ENCODE measurements around the gene SRGAP3.
"Not testable (repeated sequence)": the region's sequence is repeated elsewhere in the genome, so short reads cannot be mapped to it uniquely, and the experiment has no call there.

The SRGAP3 gene

DNA sequence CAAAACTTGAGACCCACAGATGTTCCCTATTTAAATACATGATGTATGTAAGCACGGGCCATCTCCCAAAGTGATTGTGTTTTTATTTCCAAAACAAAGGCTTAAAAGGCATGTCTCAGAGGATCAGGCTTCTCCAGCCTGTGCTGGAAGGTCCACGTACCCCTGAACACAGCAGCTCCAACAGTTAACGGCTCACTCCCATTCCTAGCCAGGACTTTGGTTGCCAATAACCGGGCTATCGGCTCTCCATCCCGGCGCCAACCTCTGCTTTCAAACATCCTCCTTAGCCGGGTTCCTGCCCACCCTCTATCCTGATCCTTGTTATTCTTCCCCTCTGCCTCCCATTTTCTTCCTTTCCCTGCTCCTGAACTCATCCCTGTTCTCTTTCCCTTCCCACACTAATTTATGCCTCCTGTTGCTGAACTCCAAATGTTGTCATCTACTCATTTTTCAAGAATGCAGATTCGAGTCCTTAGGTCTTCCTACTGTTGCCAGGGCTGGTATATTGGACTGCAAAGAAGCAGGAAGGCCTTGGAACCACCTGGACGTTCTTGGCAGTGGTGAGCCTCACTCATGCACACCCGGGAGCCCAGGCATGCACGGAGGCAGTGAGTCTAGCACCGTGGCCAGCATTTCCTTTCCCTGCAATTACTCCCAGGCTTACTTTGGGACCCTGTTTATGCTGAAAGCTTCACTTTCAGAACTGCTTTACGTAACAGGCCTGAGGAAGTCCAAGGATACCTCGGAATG, 157.8 kb downstream of the SRGAP3 start:
- no peak for DNase-seq (ENCODE audit: low read depth in 2 of 2, low spot score in 1 of 2)

DNA sequence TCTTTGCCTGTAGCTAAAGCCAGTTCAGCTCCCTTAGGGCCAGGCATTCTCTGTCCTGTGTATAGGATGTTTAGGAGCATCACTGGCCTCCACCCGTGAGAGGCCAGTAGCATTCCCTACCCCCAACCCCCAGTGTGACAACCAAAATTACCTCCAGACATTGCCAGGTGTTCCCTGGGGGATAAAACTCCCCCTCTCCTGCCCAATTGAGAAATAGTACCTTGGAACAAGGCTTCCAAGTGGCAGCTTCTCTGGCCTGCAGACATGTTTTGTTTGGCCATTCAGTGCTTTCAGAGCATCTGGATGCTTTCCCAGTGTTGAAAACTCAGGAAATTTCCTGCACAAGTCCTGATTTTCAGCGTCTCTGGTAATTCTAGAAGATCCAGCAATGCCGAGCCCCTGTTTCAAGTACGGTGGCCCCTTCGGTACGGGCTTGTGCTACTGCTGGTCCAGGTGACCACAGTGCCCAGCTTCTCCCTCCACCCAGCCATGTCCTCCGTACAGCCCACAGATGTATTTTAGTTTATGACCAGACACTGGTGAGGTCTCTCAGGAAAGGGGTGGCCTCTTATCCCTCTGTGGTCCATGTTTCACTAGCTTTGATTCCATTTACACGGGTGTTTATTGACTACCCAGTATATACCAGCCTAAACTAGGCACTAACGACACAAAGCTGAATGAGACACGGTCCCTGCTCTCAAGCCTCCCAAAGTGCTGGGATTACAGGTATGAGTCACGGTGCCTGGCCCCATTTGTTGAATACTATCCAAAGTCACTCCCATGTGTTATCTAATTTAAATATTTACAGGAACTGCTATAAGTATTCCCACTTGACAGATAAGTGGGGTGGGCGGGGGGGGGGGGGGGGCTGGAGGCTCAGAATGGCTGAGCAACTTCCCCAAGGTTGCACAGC, 160.7 kb downstream of the SRGAP3 start:
- no peak for DNase-seq (ENCODE audit: low read depth in 2 of 2, low spot score in 1 of 2)

- DNase-seq (ENCODE audit: low read depth in 2 of 2, low spot score in 1 of 2) = no peak
These were observed 161.5 kb downstream of the SRGAP3 start for GRCh38 chr3:9087831-9088413.

- not testable (repeated sequence) for DNase-seq (ENCODE audit: low read depth in 2 of 2, low spot score in 1 of 2)
These were observed 164.0 kb downstream of the SRGAP3 start for GRCh38 chr3:9085428-9085827.

DNA sequence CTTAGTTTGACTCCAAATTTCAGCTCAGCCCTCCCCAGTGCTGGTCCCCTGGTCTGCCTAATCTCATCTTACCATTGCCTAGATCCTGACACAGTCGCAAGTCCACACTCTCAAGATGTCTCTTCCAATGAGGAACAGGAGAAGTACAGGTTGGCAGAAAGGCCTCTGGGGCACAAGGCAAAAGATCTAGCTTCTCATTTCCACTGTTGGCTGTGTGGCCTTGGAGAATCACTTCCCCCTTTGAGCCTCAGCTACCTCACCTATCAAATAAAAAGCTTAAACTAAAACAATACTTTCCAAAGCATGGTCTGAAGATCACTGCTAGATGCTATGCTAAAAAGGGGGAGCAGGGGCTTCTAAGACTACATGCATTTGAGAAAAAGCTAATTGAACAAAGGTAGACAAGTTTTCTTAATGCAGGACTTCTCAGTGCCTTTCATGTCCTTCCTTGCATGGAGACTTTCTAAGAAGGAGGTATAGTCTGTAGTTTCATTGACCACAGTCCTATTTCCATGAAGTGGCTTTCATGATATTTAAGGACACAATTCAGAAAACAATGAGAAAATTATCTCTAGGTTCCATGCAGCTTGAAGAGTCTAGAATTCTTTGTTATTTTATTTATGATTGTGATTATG, 168.1 kb downstream of the SRGAP3 start:
- no peak for DNase-seq (ENCODE audit: low read depth in 2 of 2, low spot score in 1 of 2)

DNA sequence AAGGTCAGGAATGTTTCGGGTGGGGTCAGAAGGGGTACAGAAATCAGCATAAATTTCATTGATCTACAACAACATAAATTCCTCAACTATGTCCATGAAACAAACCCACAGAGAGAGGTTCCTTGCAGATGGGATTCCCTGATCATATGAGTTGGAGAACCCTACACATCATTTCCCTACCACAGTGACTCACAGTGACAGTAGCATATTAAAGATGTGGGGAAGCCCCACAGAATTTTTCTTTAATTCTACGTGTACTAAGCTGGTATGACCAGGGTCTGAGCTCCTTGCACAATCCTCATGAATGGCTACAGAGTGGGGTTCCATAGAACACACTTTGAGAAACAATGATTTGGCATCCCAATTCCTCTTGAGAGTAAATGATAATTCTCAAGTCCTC, 169.3 kb downstream of the SRGAP3 start:
- no peak for DNase-seq (ENCODE audit: low read depth in 2 of 2, low spot score in 1 of 2)

DNA sequence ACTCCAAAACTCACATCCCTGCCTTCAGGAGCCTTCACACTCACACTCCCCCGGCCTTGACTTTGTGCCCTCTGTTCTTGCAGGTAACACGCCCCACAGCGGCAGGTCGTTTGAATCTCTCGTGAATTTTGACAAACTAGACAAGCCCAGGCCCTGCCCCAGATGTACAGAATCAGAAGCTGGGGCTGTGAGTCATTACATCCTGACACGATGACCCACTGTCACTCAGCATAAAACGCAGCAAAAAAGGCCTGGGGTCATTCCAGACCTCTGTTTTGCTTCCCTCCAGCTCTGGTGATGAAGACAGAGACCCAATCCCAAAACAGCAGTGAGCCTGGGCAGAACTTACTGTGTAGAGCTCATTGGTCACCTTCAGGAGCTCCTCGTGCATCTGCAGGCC, 169.8 kb downstream of the SRGAP3 start:
- DNase-seq (ENCODE audit: low read depth in 2 of 2, low spot score in 1 of 2) = no peak

DNA sequence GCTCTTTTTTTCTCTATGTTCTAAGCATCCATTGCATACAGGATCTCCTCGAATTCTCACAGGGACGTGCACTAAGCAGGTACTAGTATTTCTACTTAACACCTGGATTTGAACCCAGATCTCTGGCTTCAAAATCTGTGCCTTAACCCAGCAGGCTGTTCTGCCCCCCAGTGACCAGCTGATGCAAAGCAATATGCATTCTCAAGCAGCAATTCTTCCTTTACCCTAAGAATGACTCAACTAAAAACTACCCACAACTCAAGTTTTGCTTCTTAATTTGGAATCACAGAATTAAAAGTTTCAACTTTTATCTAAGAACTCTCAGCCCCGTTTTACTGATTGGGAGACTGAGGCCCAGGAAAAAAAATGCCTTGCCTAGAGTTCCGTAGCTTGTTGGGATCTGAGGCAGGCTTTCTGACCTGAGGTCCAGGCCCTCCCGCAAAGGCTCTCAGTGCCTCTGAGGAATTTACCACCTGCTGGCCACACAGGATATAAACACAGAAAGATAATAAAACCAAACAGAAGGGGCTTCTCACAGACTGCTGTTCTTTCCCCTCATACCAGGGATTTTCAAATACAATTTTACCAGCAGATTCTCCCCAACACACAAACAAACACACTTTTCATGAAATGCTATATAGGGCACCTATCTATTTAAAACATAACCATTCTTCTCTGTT, 170.7 kb downstream of the SRGAP3 start:
- DNase-seq (ENCODE audit: low read depth in 2 of 2, low spot score in 1 of 2) = no peak

- DNase-seq (ENCODE audit: low read depth in 2 of 2, low spot score in 1 of 2) = no peak
These were observed 172.4 kb downstream of the SRGAP3 start for GRCh38 chr3:9077029-9077428.

DNA sequence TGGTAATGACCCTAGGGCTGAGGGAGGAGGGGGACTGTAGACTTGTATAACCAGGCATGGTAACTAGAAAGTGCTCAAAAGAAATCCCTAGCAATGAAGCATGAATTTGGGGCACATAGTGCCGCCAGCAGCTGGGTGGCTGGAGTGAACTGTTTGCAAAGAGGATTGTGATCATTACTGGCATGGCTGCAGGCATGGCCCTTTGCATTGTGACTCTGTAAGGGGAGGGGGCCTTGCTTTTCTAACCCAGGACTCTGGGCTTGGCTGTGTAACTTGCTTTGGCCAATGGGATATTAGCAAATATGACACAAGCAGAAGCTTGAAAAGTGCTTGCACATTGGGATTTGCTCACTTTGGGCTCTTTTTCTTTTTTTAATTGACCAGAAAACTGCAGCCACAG, 173.7 kb downstream of the SRGAP3 start:
- DNase-seq (ENCODE audit: low read depth in 2 of 2, low spot score in 1 of 2) = no peak

GRCh38 chr3:9074079-9074478, 175.4 kb downstream of the SRGAP3 start:
- DNase-seq (ENCODE audit: low read depth in 2 of 2, low spot score in 1 of 2) = no peak

DNA sequence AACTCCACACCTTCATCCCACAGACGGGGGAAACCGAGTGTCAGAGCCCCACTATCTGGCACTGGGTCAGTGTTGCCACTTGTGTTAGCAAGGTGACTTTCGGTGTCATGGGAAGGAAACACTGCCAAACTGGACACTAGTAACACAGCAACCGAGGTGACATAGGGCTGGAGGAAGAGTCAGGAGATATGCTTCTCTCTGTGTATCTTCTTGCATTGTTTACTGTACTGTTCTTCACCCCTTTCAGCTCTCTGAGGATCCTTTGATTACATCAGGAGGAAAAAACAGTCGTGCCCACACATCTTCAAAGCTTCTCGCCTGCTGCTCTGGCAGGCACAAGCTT, 176.8 kb downstream of the SRGAP3 start:
- no peak for DNase-seq (ENCODE audit: low read depth in 2 of 2, low spot score in 1 of 2)

GRCh38 chr3:9071936-9072666, 177.3 kb downstream of the SRGAP3 start:
- DNase-seq (ENCODE audit: low read depth in 2 of 2, low spot score in 1 of 2) = no peak

DNA sequence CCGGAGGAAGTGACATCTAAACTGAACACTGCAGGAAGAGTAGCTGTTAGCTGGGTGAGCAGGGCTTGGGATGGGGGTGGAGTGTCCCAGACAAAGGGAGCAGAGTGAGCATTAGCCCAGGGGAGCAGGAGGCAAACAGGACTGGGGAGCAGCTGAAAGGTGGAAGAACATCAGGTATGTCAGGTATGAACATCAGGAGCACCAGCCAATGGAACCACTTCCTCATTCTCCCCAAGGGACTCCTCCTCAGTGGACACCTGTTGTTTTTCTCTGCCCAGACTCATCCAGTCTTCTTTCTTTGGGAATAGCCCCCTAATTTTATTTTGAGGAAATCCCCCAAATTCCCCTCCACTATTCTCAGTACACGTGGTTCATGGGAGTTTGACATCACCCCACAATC, 178.5 kb downstream of the SRGAP3 start:
- no peak for DNase-seq (ENCODE audit: low read depth in 2 of 2, low spot score in 1 of 2)

GRCh38 chr3:9069971-9070370, 179.5 kb downstream of the SRGAP3 start:
- DNase-seq (ENCODE audit: low read depth in 2 of 2, low spot score in 1 of 2) = no peak

DNA sequence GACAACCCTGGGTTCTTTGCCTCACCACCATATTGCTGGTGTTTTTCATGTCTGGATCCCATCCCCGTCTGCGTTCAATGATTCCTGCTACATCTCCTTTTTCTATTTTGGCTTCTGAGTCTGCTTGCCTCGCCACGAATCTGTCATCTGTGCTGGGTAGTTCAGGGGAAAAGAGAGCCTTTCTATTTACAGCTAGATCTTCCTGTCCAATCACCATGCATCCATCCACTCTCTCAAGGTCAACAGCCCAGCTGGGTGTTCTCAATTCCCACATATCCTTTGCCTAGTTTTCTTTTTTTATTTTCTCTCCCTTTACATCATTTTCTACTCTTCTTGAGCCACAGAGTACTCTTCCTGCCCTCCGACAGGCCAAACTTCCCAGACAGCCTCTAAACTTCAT, 181.4 kb downstream of the SRGAP3 start:
- no peak for DNase-seq (ENCODE audit: low read depth in 2 of 2, low spot score in 1 of 2)

- DNase-seq (ENCODE audit: low read depth in 2 of 2, low spot score in 1 of 2) = no peak
These were observed 182.0 kb downstream of the SRGAP3 start for GRCh38 chr3:9067352-9067975.

GRCh38 chr3:9066775-9067174, 182.7 kb downstream of the SRGAP3 start:
- no peak for DNase-seq (ENCODE audit: low read depth in 2 of 2, low spot score in 1 of 2)

GRCh38 chr3:9066141-9066540, 183.3 kb downstream of the SRGAP3 start:
- no peak for DNase-seq (ENCODE audit: low read depth in 2 of 2, low spot score in 1 of 2)

GRCh38 chr3:9064850-9065249, 184.6 kb downstream of the SRGAP3 start:
- no peak for DNase-seq (ENCODE audit: low read depth in 2 of 2, low spot score in 1 of 2)

All from stimulated activated CD8-positive, alpha-beta memory T cell treated with anti-CD3 and anti-CD28 coated beads, Interleukin-4, amount 100 ng/mL, for 1 hour (primary cell).